DOHH2 (cell line): ENCODE measurements around the gene ST3GAL3.

Source experiments
- EZH2phosphoT487 ChIP-seq: fragments of 200-600 bp; sonication (generic); IDR thresholded peaks from 2 replicates; pipeline ENCODE4 v1.6.1; 2017; ENCODE audit warnings: borderline replicate concordance, mild to moderate bottlenecking, antibody characterized with exemption, low read length, moderate library complexity, mixed read lengths
- TF ChIP-seq, protein P1 (sequence below): fragments of 200-600 bp; sonication (generic); IDR thresholded peaks from one replicate; pipeline ENCODE4 v1.5.1; 2014; ENCODE audit warnings: antibody characterized with exemption, mild to moderate bottlenecking, low read depth, low read length; ENCODE audit not compliant: poor library complexity, severe bottlenecking

DNA sequence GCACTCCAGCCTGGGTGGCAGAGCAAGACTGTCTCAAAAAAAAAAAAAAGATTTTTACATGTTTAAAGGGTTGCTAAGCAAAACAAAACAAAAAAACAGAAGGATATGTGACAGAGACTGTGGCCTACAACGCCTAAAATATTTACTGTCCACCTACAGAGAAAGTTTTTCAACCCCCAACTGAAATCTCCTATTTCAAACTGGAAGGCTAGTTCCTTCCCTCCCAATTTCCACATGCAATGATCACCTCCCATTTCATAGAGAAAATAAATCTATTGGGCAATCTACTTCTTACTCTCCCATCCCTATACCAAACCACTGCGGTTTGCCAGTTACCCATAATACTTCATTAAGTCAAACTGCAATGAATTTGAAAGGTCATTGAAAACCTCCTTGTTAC is 74.2 kb downstream of the ST3GAL3 start:
- TF ChIP-seq, protein P1, sequence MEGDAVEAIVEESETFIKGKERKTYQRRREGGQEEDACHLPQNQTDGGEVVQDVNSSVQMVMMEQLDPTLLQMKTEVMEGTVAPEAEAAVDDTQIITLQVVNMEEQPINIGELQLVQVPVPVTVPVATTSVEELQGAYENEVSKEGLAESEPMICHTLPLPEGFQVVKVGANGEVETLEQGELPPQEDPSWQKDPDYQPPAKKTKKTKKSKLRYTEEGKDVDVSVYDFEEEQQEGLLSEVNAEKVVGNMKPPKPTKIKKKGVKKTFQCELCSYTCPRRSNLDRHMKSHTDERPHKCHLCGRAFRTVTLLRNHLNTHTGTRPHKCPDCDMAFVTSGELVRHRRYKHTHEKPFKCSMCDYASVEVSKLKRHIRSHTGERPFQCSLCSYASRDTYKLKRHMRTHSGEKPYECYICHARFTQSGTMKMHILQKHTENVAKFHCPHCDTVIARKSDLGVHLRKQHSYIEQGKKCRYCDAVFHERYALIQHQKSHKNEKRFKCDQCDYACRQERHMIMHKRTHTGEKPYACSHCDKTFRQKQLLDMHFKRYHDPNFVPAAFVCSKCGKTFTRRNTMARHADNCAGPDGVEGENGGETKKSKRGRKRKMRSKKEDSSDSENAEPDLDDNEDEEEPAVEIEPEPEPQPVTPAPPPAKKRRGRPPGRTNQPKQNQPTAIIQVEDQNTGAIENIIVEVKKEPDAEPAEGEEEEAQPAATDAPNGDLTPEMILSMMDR, result no peak
- no peak for TF ChIP-seq EZH2phosphoT487
